Tibial nerve (tissue), 4 donors: ENCODE results near the gene DDN. TPM values are rescaled to one million over a fixed set of nuclear protein-coding genes. Genes with fewer than 3 reads are reported as not detected.
A peak's percentile ranks its signal among the peaks of the same experiment; 100 is the strongest.

Experiments used
- DNase-seq, 2 donors: peaks; one replicate each; pipeline ENCODE4 v3.0.0-alpha.2; 2019; ENCODE audit warnings: low spot score in 2 of 2
- H3K27ac ChIP-seq, 4 donors: fragments of 200-600 bp; sonication (generic) in 3 of 4; one replicate each; pipeline ENCODE4 v1.5.1; 2017 to 2019; ENCODE audit warnings: mild to moderate bottlenecking in 1 of 4
- H3K27me3 ChIP-seq, 2 donors: fragments of 200-600 bp; sonication (generic) in 1 of 2; one replicate each; pipeline versions ENCODE4 v1.5.1 to v1.6.0; 2017 to 2019
- H3K36me3 ChIP-seq, 3 donors: fragments of 200-600 bp; sonication (generic); one replicate each; pipeline ENCODE4 v1.5.1; 2018 to 2019
- H3K4me1 ChIP-seq, 4 donors: fragments of 200-600 bp; sonication (generic) in 3 of 4; one replicate each; pipeline ENCODE4 v1.5.1; 2017 to 2019
- H3K4me3 ChIP-seq, 4 donors: fragments of 200-600 bp; sonication (generic) in 3 of 4; one replicate each; pipeline ENCODE4 v1.5.1; 2017 to 2019; ENCODE audit warnings: mild to moderate bottlenecking in 1 of 4, moderate library complexity in 1 of 4
- H3K9me3 ChIP-seq, 4 donors: fragments of 200-600 bp; sonication (generic) in 3 of 4; one replicate each; pipeline ENCODE4 v1.5.1; 2017 to 2019
- CTCF ChIP-seq, 5 experiments: fragments of 200-600 bp in 3 of 5; fragments of 450-650 bp in 2 of 5; sonication (generic) in 3 of 5; IDR thresholded peaks; one replicate each; pipeline ENCODE4 v1.5.1; 2016 to 2019; ENCODE audit warnings: antibody characterized with exemption in 5 of 5, mild to moderate bottlenecking in 3 of 5, moderate library complexity in 2 of 5
- EP300 ChIP-seq, 2 donors: sonication (generic); formaldehyde crosslinking; IDR thresholded peaks; one replicate each; pipeline ENCODE4 v1.6.1; 2017; ENCODE audit warnings: antibody characterized with exemption in 2 of 2, mild to moderate bottlenecking in 1 of 2
- POLR2A ChIP-seq, 2 donors: fragments of 450-650 bp; IDR thresholded peaks; one replicate each; pipeline ENCODE4 v1.6.1; 2017; ENCODE audit warnings: antibody characterized with exemption in 2 of 2, mild to moderate bottlenecking in 2 of 2, moderate library complexity in 2 of 2
- WGBS, 2 donors: methylation state at CpG; one replicate each; pipeline ENCODE4 v1.1.5; 2018; 5-methylcytosine and 5-hydroxymethylcytosine counted together
- total RNA-seq, 4 donors: library from RNA; depleted of rRNA; stranded (reverse); fragments of >200 nt; gene quantifications; one replicate each; pipeline ENCODE4 v1.1.0, GENCODE V29; 2016

DDN gene
- total RNA-seq = not detected

GRCh38 chr12:48999371-49000131 lies at the start of gene DDN:
TSS of gene DDN (minus strand) at chr12:48999375. CDS start at chr12:48999287, 88 bp downstream.
- Histone ChIP-seq H3K27ac (no peak within 1 kb of the TSS), H3K4me1 (peaks cover 0 to 56% (median 35%) of the 10 kb centered on the region in 4 donors), H3K4me3 (peak within 1 kb of the TSS; percentile 18 to 58 (median 34)), H3K9me3 (no peaks in the 10 kb centered on the region), H3K36me3 (peaks cover 0 to 43% (median 12%) of the 10 kb centered on the region in 3 donors), H3K27me3 (peaks cover 0 to 84% of the 10 kb centered on the region in 2 donors)
- DNase-seq = no peak
- 1 to 6% methylated on average over 23 to 26 of the region's 30 CpGs for WGBS, 2 donors
- no peak for TF ChIP-seq POLR2A (IDR thresholded peaks at IDR 0.05)
- TF ChIP-seq CTCF (IDR thresholded peaks at IDR 0.05) = no peak
- TF ChIP-seq EP300 (IDR thresholded peaks at IDR 0.05) = no peak

GRCh38 chr12:49048953-49049352 lies 49.8 kb upstream of the DDN start:
- Histone ChIP-seq H3K27ac (no peak overlapping the region), H3K36me3 (peaks cover 11 to 100% (median 85%) of the 10 kb centered on the region in 3 donors), H3K4me3 (no peak overlapping the region), H3K4me1 (no peaks in the 10 kb centered on the region), H3K27me3 (no peaks in the 10 kb centered on the region), H3K9me3 (no peaks in the 10 kb centered on the region)
- 88 to 91% methylated on average over 10 of the region's 10 CpGs for WGBS, 2 donors
- TF ChIP-seq POLR2A (IDR thresholded peaks at IDR 0.05) = no peak
- no peak for TF ChIP-seq CTCF (IDR thresholded peaks at IDR 0.05)
- TF ChIP-seq EP300 (IDR thresholded peaks at IDR 0.05) = no peak
- DNase-seq = no peak

GRCh38 chr12:49046129-49046895 lies 47.1 kb upstream of the DDN start:
- DNase-seq = no peak
- H3K4me3 ChIP-seq = no peak overlapping the region
- no peaks in the 10 kb centered on the region for H3K27me3 ChIP-seq
- no peaks in the 10 kb centered on the region for H3K9me3 ChIP-seq
- H3K4me1 ChIP-seq = no peaks in the 10 kb centered on the region
- peaks cover 11 to 100% (median 86%) of the 10 kb centered on the region in 3 donors for H3K36me3 ChIP-seq
- H3K27ac ChIP-seq = no peak overlapping the region
- TF ChIP-seq POLR2A (IDR thresholded peaks at IDR 0.05) = no peak
- 93% methylated on average over 10 to 12 of the region's 12 CpGs for WGBS, 2 donors

- H3K4me3 ChIP-seq = no peak overlapping the region
- no peaks in the 10 kb centered on the region for H3K27me3 ChIP-seq
- peaks cover 8 to 100% (median 86%) of the 10 kb centered on the region in 3 donors for H3K36me3 ChIP-seq
- no peaks in the 10 kb centered on the region for H3K4me1 ChIP-seq
- TF ChIP-seq POLR2A (IDR thresholded peaks at IDR 0.05) = no peak
- no peak for TF ChIP-seq CTCF (IDR thresholded peaks at IDR 0.05)
- no peak for TF ChIP-seq EP300 (IDR thresholded peaks at IDR 0.05)
- no peaks in the 10 kb centered on the region for H3K9me3 ChIP-seq
- WGBS, 2 donors = 96% methylated on average over 12 of the region's 12 CpGs
- DNase-seq = no peak
- no peak overlapping the region for H3K27ac ChIP-seq
Observed at GRCh38 chr12:49044660-49045059, 45.5 kb upstream of the DDN start.

GRCh38 chr12:49043856-49044258 lies 44.7 kb upstream of the DDN start:
- 57 to 61% methylated on average over 11 of the region's 11 CpGs for WGBS, 2 donors
- Histone ChIP-seq H3K27ac (no peak overlapping the region), H3K27me3 (no peaks in the 10 kb centered on the region), H3K36me3 (peaks cover 5 to 100% (median 89%) of the 10 kb centered on the region in 3 donors), H3K4me1 (no peaks in the 10 kb centered on the region), H3K4me3 (no peak overlapping the region), H3K9me3 (no peaks in the 10 kb centered on the region)
- TF ChIP-seq CTCF (IDR thresholded peaks at IDR 0.05) (peak; percentile 38 to 56 (median 53)), POLR2A (IDR thresholded peaks at IDR 0.05) (no peak)
- DNase-seq = no peak
